ENCODE measurements around the gene NPL.

GRCh38 chr1:182740120-182740519 lies 49.5 kb upstream of the NPL start:
- TF ChIP-seq, protein P1, sequence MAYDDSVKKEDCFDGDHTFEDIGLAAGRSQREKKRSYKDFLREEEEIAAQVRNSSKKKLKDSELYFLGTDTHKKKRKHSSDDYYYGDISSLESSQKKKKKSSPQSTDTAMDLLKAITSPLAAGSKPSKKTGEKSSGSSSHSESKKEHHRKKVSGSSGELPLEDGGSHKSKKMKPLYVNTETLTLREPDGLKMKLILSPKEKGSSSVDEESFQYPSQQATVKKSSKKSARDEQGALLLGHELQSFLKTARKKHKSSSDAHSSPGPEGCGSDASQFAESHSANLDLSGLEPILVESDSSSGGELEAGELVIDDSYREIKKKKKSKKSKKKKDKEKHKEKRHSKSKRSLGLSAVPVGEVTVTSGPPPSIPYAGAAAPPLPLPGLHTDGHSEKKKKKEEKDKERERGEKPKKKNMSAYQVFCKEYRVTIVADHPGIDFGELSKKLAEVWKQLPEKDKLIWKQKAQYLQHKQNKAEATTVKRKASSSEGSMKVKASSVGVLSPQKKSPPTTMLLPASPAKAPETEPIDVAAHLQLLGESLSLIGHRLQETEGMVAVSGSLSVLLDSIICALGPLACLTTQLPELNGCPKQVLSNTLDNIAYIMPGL (CRISPR knock-in tag; IDR thresholded peaks at IDR 0.05; ENCODE audit: borderline replicate concordance), result no peak
- TF ChIP-seq JUNB (IDR thresholded peaks at IDR 0.05) (no peak), RAD21 (conservative IDR thresholded peaks at IDR 0.05 in 1 of 2, IDR thresholded peaks at IDR 0.05 in 1 of 2) (no peak), MAX (IDR thresholded peaks at IDR 0.05) (no peak), EP300 (IDR thresholded peaks at IDR 0.05) (no peak), BHLHE40 (IDR thresholded peaks at IDR 0.05; ENCODE audit: low read depth, low read length) (no peak), MAZ (IDR thresholded peaks at IDR 0.05; ENCODE audit: borderline replicate concordance, low read depth, low read length) (no peak), RFX5 (IDR thresholded peaks at IDR 0.05) (no peak), CBX8 (IDR thresholded peaks at IDR 0.05) (no peak)
- TF ChIP-seq, protein P2, sequence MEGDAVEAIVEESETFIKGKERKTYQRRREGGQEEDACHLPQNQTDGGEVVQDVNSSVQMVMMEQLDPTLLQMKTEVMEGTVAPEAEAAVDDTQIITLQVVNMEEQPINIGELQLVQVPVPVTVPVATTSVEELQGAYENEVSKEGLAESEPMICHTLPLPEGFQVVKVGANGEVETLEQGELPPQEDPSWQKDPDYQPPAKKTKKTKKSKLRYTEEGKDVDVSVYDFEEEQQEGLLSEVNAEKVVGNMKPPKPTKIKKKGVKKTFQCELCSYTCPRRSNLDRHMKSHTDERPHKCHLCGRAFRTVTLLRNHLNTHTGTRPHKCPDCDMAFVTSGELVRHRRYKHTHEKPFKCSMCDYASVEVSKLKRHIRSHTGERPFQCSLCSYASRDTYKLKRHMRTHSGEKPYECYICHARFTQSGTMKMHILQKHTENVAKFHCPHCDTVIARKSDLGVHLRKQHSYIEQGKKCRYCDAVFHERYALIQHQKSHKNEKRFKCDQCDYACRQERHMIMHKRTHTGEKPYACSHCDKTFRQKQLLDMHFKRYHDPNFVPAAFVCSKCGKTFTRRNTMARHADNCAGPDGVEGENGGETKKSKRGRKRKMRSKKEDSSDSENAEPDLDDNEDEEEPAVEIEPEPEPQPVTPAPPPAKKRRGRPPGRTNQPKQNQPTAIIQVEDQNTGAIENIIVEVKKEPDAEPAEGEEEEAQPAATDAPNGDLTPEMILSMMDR (IDR thresholded peaks at IDR 0.05), result no peak
